HL-60 (cell line): ENCODE results near the gene VPS41.

Experiments
- POLR2AphosphoS5 ChIP-seq: IDR thresholded peaks from 2 replicates; pipeline ENCODE4 v1.6.1; 2012; ENCODE audit warnings: low read depth
- TF ChIP-seq, protein P1 (sequence below): IDR thresholded peaks from one replicate; pipeline ENCODE4 v1.5.1; 2011; ENCODE audit warnings: low read length, control low read depth, inconsistent platforms; ENCODE audit not compliant: insufficient read depth

DNA sequence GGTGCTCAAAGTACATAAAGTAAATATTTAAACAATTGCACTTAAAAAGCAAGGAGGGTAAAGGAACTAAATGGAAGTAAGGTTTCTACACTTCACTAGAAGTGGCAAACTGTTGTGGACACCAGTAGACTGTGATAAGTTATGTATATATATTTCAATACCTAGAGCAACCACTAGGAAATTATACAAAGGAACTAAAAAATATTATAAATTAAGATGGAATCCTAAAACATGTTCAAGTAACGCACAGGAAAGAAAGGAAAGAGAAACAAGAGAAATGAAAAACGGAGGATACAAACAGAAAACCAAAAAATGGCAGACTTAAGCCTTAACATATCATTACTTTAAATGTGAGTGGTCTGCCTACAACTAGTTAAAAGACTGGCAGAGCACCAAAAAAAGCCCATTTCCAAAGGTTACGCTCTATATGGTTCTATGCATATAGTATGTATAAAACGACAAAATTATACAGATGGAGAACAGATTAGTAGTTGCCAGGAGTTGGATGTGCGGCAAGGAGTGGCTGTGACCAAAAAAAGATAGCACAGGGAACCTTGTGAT, 19.0 kb downstream of the VPS41 start:
- TF ChIP-seq, protein P1, sequence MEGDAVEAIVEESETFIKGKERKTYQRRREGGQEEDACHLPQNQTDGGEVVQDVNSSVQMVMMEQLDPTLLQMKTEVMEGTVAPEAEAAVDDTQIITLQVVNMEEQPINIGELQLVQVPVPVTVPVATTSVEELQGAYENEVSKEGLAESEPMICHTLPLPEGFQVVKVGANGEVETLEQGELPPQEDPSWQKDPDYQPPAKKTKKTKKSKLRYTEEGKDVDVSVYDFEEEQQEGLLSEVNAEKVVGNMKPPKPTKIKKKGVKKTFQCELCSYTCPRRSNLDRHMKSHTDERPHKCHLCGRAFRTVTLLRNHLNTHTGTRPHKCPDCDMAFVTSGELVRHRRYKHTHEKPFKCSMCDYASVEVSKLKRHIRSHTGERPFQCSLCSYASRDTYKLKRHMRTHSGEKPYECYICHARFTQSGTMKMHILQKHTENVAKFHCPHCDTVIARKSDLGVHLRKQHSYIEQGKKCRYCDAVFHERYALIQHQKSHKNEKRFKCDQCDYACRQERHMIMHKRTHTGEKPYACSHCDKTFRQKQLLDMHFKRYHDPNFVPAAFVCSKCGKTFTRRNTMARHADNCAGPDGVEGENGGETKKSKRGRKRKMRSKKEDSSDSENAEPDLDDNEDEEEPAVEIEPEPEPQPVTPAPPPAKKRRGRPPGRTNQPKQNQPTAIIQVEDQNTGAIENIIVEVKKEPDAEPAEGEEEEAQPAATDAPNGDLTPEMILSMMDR: no peak
- no peak for TF ChIP-seq POLR2AphosphoS5
